OCI-LY1 (cell line): ENCODE results near the gene NOP58.

Experiments
- CTCF ChIP-seq: fragments of 200-600 bp; sonication (generic), shearing (Covaris generic); IDR thresholded peaks from 2 replicates; pipeline ENCODE4 v1.5.1; 2017; ENCODE audit warnings: mild to moderate bottlenecking, antibody characterized with exemption, low read length, moderate library complexity, mixed read lengths
- EZH2 ChIP-seq: fragments of 200-600 bp; sonication (generic), shearing (Covaris generic); IDR thresholded peaks from 2 replicates; pipeline ENCODE4 v1.8.0; 2017; ENCODE audit warnings: borderline replicate concordance, mixed run types, mild to moderate bottlenecking, antibody characterized with exemption, low read length, moderate library complexity, mixed read lengths

- TF ChIP-seq CTCF (no peak), EZH2 (no peak)
Observed at GRCh38 chr2:202346180-202346579, 80.6 kb downstream of the NOP58 start.
